ENCODE data around the gene LDOC1.

Gene LDOC1

DNA sequence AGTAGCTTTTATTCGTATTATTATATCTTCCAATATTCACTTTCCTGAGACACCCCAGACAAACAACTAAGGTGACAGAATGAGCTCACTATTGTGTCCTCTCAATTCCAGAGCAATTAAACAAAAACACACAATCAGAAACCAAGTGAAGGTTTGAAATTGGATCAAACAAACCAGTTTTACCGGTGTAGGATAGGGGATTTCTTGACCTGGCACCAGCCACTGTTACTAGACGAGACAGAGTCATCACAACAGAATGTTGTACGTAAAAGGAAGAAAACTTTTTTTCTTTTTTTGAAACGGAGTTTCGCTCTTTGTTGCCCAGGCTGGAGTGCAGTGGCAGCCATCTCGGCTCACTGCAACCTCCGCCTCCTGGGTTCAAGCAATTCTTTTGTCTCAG is 43.7 kb downstream of the LDOC1 start:
- H3K4me3 ChIP-seq (replicated peaks; ENCODE audit: low read depth, low read length), result no peak overlapping the region
- TF ChIP-seq, protein P1, sequence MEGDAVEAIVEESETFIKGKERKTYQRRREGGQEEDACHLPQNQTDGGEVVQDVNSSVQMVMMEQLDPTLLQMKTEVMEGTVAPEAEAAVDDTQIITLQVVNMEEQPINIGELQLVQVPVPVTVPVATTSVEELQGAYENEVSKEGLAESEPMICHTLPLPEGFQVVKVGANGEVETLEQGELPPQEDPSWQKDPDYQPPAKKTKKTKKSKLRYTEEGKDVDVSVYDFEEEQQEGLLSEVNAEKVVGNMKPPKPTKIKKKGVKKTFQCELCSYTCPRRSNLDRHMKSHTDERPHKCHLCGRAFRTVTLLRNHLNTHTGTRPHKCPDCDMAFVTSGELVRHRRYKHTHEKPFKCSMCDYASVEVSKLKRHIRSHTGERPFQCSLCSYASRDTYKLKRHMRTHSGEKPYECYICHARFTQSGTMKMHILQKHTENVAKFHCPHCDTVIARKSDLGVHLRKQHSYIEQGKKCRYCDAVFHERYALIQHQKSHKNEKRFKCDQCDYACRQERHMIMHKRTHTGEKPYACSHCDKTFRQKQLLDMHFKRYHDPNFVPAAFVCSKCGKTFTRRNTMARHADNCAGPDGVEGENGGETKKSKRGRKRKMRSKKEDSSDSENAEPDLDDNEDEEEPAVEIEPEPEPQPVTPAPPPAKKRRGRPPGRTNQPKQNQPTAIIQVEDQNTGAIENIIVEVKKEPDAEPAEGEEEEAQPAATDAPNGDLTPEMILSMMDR (IDR thresholded peaks at IDR 0.05; ENCODE audit: low read depth, low read length, missing control alignments), result no peak
- DNase-seq (ENCODE audit: extremely low read depth, low read depth), result no peak

DNA sequence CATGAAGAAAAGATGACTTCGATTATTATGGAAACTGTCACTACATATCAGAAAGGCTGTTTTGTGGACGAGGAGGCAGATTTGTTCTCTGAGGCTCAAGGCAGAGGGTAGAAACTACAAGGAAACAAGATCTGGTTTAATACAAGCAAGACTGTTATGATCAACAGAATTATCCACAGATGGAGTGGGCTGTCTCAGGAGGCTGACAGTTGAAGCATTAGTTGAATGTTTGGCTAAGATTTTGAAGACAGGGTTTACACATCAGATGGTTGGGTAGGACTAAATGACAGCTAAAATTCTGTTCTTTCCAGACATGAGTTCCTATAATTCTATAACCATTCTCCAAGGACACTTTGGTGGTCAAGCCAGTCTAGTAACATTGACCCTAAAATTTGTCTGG is 49.8 kb downstream of the LDOC1 start:
- DNase-seq (ENCODE audit: extremely low read depth, low read depth), result no peak
- H3K4me3 ChIP-seq (replicated peaks; ENCODE audit: low read depth, low read length), result no peak overlapping the region
- TF ChIP-seq, protein P1 (IDR thresholded peaks at IDR 0.05; ENCODE audit: low read depth, low read length, missing control alignments), result no peak
